Middle frontal gyrus (tissue), 1 donor: ENCODE measurements around the gene INPP5D.
"Not testable (repeated sequence)": the region's sequence is repeated elsewhere in the genome, so short reads cannot be mapped to it uniquely, and the experiment has no call there.

Source experiments
- DNase-seq: peaks from one replicate; pipeline ENCODE4 v3.0.0-alpha.2; 2015; ENCODE audit warnings: low spot score; ENCODE audit errors: extremely low spot score

Gene INPP5D

DNA sequence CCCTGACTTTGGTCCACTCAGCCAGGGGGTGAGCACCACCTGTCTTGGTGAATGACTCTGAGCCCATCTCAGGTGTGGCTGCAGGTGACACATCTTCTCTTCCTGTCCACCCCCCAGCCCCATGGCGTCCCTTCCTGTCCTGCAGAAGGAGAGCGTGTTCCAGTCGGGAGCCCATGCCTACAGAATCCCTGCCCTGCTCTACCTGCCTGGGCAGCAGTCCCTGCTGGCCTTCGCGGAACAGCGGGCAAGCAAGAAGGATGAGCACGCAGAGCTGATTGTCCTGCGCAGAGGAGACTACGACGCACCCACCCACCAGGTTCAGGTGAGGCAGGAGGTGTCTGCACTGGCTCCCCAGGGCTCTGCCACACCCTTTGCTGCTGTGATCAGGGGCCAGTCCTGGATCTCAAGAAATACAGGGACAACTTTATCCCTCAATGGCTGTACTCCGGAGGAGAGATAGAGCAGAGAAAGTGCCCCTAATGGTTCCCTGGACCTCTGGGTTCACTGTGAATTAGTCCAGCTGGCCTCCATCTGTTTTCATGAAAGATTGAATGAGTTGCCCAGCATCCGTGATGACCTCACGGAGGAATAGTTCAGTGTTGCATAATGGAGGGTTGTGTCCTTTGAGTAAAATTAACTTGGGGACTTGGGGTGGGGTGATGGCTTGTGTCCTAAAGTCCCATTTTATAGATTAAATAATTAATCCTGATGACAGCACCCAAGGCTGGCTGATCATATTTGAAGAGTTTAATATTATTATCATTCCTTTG, 27.4 kb upstream of the INPP5D start, which contains the start of gene NEU2:
Gene NEU2, plus strand, starts transcription at position 122 of the 770 bp plus-strand sequence. Its CDS starts 0 bp downstream, at position 122.
- no peak for DNase-seq

DNA sequence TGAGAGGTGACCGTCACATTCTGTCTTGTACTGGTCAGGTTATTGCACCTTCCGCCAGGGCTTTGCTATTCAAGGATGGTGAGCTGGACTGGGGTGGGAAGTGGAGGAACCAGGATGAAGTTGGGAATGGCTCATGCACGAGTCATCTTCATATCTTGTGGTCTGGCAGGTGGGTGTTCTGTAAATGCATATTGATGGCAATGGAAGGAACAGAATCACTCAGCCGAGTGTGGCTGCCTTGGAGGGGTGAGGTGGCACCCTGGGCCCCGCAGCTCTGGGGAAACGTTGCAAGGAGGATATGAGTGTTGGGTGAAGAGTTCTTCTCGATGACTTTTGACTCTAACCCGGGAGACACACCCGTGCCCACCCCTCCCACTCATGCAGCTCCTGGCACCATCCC, 26.5 kb upstream of the INPP5D start:
- DNase-seq: no peak

DNA sequence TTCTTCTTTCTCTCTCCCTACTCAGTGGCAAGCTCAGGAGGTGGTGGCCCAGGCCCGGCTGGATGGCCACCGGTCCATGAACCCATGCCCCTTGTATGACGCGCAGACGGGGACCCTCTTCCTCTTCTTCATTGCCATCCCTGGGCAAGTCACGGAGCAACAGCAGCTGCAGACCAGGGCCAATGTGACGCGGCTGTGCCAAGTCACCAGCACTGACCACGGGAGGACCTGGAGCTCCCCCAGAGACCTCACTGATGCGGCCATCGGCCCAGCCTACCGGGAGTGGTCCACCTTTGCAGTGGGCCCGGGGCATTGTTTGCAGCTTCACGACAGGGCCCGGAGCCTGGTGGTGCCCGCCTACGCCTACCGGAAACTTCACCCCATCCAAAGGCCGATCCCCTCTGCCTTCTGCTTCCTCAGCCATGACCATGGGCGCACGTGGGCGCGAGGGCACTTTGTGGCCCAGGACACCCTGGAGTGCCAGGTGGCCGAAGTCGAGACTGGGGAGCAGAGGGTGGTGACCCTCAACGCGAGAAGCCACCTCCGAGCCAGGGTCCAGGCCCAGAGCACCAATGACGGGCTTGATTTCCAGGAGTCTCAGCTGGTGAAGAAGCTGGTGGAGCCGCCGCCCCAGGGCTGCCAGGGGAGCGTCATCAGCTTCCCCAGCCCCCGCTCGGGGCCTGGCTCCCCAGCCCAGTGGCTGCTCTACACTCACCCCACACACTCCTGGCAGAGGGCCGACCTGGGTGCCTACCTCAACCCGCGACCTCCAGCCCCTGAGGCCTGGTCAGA, 25.9 kb upstream of the INPP5D start:
- no peak for DNase-seq

DNA sequence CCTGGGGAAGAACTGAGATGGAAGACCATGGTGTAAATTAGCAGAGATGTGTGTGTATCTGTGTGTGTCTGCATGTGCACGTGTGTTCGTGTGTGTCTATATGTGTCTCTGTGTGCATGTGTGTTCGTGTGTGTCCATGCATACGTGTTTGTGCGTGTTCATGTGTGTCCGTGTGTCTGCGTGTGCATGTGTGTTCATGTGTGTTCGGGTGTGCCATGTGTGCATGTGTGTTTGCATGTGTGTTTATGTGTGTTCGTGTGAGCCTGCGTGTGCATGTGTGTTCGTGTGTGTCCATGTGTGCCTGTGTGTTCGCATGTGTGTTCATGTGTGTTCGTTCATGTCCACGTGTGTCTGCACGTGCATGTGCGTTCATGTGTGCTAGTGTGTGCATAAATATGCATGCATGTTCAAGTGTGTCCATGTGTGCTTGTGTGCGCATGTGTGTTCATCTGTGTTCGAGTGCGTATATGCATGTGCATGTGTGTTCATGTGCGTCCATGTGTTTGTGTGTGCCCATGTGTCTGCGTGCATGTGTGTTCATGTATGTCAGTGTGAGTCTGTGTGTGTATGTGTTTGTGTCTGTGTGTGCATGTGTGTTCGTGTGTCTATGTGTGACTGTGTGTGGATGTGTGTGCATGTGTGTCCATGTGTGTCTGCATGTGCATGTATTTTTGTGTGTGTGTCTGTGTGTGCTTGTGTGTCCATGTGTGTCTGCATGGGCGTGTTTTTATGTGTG, 24.5 kb upstream of the INPP5D start:
- no peak for DNase-seq

DNA sequence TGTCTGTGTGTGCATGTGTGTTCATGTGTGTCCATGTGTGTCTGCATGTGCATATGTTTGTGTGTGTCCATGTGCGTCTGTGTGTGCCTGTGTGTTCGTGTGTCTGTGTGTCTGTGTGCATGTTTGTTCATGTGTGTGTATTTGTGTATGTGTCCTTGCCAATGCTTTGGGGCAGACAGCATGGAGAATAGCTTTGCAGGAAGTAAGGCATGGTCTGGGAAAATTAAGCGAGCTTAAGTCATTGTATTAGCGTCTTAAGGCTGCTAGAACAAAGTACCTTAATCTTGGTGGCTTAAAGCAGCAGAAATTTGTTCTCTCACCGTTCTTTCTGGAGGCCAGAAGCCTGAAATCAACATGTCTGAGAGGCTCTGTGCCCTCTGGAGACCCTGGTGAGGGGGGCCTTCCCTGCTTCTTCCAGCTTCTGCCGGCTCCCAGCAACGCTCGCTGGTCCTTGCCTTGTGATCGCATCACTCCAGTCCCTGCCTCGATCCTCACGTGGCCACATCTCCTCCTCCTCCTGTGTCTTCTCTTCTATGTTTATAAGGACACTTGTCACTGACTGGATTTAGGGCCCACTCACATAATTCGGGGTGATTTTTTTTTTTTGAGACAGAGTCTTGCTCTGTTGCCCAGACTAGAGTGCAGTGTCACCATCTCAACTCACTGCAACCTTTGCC, 23.8 kb upstream of the INPP5D start:
- DNase-seq: no peak

DNA sequence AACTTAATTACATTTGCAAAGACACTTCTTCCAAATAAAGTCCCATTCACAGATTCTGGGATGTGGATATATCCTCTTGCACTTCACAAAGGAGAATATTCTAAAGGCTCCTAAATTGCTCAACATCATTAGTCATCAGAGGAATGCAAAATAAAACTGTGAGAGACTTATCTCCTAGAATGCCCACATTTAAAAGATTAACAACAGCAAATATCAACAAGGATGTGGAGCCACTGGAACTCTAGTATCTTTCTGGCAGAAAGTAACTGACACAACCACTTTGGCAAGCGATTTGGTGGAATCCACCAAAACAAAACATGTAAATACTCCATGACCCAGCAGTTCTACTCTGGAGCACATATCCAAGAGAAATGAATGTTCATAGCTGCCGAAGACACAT, 23.1 kb upstream of the INPP5D start:
- no peak for DNase-seq

DNA sequence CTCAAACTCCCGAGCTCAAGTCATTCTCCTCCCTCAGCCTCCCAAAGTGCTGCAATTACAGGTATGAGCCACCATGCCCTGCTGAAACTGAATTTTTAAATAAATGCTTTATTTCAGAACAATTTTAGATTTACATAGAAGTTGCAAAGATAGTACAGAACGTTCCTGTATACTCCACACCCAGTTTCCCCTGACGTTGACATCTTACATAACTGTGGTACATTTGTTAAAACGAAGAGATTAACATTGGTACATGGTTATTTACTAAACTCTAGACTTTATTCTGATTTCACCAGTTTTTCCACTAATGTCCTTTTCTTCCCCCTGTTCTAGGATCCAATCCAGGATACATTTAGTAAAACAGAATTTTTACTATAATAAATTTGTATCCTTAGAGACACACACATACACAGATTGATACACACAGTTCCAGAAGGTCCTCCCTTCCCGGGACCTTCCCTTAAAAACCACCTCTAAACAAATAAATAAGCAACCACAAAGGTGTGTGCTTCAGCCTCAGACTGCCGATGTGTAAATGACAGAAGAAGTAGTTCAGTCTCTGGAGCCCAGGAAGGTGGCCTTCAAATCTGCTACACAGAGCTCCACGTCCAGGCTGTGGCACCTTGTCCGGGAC, 20.8 kb upstream of the INPP5D start:
- no peak for DNase-seq

DNA sequence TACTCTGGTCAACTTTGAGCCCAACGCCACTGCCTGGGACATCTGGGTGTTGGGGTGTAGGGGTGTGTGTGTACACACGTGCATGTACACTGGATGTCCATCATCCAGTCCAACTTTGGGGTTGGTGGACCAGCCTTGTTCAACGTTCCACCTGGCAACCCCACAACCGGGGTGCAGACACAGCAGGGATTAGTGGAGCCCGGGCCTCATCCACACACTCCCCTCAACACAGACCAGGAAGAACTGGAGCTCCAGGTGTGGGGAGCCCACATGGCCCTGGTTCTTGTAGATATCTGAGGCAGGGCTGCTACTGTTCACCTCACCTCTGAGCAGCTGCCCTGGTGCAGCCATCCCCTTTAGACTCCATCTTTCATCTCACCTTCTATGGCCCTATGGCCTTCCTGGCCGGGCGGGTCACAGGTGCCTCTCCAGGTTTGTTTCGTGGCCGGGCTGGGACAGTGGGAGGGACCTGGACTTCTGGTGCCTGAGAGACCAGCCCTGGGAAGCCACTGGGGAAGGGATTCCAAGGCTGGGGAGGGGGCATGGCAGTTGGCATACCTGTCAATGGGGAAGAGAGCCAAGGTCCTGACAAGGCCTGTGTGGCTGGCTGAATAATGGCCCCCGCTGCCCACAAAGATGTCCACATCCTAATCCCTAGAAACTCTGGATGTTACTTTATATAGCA, 20.2 kb upstream of the INPP5D start:
- DNase-seq: no peak

DNA sequence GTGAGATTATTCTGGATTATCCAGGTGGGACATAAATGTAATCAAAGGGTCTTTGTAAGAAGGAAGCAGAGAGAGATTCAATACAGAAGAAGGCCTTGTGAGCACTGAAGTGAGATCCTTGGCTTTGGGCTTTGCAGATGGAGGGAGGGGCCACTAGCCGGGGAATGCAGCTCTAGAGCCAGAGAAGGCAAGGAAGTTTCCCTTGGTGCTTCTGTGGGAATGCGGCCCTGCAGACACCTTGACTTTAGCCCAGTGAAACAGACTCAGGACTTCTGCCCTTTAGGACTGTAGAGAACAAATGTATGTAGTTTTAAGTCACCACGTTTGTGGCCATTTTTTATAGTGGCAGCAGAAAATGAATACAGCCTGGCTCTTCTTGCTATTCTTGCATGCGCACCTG, 19.6 kb upstream of the INPP5D start:
- no peak for DNase-seq

DNA sequence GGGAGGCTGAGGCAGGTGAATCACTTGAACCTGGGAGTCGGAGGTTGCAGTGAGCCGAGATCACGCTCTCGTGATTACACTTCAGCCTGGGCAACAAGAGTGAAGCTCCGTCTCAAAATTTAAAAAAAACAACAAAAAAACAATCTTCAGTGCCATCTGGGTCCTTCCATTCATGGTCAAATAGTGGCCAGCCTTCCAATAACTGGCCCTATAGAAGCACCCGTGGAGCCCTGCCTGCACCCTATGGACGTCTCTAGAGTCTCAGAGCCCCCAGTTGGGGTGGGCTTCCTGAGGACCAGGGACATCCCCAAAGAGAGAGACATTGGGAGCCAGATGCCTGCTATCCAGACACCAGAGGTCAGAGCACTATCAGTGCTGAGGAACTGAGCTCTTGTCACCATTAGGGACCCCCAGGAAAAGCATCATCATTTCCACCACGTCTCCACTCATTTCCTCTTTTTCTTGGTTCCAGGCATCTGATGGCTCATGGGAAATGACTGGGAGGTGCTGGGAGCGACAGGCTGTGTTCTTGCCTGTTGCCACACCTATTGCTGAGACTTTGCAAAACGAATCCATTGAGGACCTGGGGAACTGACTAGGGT, 18.3 kb upstream of the INPP5D start:
- DNase-seq: no peak

DNA sequence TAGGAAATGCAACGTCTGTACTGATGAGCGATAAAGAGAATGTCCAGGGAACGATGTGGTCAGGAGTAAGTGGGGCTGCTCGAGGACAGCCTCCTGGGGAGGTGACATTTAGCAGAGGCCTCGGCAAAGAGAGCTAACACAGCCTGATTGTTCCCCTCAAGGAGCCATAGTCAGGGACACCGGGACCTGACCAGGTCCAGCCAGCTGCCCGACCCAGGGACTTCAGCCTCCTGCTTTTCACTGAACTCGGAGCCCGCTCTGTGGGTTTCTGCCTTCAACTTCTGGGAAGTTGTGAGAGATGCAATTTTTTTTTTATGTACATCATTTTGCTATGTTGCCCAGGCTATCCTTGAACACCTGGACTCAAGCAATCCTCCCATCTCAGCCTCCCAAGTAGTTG, 17.6 kb upstream of the INPP5D start:
- no peak for DNase-seq

DNA sequence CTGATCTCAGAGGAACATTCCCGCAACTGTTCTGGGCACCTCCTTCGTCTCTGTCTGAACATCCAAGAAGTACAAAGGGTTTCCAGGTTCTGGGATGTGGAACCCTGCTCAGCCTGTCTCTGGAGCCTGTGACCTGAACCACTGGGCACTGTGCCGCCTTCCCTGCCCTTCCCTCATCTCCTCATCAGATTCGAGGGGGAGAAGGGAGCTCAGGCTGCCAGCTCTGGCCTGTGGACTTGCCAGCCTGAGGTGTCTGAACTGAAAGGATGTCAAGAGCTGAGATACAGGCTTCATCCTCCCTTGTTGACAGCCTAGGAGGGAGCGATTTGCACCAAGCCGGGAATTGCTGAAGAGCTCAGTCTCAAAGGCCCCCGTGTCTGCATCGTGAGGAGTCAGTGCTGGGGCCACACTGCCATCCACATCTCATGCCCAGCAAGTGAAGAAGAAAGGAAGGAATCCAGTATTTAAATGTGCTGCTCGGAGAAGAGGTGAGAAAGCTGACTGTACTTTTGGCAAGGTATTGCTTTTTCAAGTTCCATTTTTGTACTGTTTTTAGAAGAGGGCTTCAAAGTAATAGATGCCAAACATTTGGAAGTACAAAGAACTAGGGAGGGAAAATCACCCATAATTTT, 15.1 kb upstream of the INPP5D start:
- DNase-seq: no peak

DNA sequence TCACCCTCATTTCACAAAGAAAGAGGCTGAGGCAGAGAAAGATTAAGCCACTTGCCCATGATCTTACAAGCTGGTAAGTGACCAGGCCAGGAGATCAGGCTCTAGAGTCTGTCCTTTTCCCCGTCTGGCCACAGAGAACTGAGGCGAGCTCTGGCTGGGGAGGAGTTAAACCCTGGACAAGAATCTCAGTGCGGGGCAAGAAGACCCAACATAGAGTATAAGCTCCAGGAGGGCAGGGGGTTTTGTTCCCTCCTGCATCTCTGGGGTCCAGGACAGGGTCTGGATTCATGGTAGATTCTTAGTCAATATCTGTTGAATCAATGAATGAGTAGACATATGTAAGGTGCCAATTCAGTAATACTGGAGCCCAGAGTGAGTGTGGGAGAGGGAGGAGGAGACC, 12.9 kb upstream of the INPP5D start:
- no peak for DNase-seq

DNA sequence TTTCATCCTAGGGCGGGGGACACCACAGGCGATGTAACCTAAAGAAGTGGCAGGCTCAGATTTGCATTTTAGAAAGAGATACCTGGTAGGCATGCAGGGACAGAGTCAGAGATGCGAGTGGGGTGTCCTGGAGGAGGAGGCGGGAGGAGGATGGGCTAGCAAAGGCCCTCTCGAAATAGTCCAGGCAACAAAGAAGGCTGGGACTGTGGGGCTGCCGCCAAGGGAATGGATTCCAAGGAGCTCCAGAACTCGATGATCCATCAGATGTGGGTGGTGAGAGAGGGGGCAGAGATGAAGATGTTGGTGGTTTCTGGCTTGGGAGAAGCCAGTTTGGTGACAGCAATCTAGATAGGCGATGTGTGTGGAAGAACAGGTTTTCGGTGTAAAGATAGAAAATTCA, 12.5 kb upstream of the INPP5D start:
- DNase-seq: peak; percentile 55

DNA sequence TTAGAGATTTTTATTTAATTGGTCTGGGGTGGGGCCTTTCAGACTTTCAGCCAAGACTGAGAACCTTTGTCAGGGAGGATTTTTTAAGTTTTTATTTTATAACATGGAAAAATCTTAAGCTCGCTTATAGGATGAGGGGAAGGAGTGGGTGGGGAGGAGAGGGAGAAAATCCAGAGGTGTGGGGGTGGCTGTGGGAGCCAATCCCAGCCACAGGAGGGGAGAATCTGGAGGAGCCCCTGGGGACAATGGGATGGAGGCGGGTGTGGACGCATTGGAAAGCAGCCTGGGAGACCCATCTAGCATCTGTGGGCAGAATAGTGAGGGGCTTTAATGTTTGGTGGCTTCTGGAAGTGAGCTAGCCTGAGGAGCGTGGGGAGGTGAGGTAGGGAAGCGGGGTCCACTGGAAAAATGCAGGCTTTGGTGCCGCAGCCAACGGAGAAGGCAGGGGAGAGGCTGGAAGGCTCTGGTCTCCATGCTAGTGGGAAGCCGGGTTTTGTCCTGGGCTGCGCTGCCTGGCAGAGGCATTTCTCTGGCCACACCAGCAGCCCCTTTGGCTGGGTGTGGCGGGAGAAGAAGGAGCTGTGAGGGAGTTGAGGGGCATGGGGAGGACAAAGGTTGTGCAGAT, 11.5 kb upstream of the INPP5D start:
- DNase-seq: no peak

DNA sequence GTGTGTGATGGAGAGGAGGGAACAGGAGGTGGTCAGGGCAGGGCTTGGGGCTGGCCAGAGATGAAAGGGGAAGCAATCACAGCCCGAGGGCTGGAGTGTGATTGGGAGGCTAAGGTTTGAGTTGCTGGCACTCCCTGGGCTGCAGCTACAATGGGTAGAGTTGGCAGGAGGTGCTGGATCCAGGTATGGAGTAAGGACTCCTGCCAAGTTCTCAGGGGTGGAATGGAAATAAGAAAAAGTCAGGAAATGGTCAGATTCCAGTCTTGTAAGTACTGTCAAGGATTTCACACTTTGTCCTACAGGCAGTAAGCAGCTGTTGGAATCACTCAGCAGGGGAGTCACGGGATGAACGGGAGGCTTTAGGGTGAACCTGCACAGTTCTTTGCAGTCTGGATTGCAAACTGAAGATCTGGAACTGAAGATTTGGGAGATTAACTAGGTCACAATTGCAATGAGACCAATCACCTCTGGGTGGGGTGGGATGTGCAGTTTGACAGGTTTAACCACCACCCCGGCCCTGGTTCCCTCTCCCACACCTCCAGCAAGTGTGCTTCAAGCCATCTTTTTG, 10.9 kb upstream of the INPP5D start:
- DNase-seq: no peak

DNA sequence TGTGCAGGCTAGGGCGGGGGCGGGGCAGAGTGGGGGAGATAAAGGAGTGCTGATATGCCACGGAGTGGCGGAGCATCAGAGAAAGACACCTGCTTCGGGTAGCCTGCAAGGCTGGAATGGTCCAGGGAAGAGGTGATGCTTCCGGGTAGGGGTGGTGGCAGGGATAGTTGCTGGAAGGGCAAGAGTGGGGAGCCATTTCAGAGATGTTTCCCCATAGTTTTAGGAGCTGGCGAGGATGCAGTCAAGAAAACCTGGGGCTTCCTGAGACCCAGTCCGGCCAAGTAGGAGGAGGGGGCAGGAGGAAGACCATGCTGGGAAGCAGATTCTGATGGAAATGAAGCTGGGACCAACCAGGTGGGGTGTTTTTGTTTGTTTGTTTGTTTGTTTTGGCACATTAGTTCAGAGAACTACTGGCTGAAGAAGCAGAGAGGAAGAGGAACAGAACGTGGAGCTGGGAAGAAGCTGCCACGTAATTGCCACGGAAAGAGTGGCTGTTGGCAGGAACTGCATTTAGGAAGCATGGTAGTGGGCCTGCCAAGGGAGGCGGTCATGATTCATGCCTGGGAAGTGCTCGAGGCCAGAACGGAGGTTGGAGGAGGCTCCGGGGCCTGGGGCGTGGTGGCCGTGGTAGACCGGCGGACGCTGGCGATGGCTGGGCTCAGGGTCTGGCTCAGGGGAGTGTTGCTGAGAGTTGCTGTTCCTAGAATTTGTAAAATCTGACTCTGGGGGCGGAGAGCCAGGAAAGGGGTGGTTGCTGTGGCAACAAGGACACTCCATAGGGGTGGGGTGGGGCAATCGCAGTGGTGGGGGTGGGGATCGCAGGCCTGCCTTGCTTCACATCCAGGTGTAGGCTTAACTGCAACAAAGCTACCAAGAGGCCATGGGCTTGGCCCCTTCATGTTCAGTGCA, 8.6 kb upstream of the INPP5D start:
- DNase-seq: no peak

DNA sequence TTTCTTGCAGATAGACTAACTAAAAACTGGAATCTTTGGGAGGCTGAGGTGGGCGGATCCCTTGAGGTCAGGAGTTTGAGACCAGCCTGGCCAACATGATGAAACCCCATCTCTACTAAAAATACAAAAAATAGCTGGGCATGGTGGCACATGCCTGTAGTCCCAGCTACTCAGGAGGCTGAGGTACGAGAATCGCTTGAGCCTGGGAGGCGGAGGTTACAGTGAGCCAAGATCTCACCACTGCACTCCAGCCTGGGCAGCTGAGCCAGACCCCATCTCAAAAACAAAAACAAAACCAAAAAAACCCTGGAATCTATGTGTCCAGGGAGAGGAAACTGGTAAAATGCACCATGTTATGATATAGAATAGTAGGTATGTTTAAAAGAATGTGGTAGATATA, 7.6 kb upstream of the INPP5D start:
- not testable (repeated sequence) for DNase-seq
